Neural progenitor cell (in vitro differentiated cells): ENCODE data around the gene GP2. TPM values are rescaled to one million over a fixed set of nuclear protein-coding genes. Genes with fewer than 3 reads are reported as not detected.

ENCODE experiments used
- DNase-seq: peaks from one replicate; pipeline ENCODE4 v3.0.0-alpha.2; 2016; ENCODE audit warnings: low spot score
- H2AFZ ChIP-seq: fragments of 200-600 bp; sonication (generic); replicated peaks from 2 replicates; pipeline ENCODE4 v1.6.1; 2016; ENCODE audit warnings: antibody characterized with exemption
- H3F3A ChIP-seq: fragments of 200-600 bp; sonication (generic); 2 replicates; pipeline ENCODE4 v1.6.1; 2016; ENCODE audit warnings: antibody characterized with exemption, low read depth
- H3K27ac ChIP-seq: fragments of 200-600 bp; sonication (generic); 2 replicates; pipeline ENCODE4 v1.5.1; 2016; ENCODE audit warnings: mild to moderate bottlenecking
- H3K27me3 ChIP-seq: fragments of 200-600 bp; sonication (generic); 2 replicates; pipeline ENCODE4 v1.6.1; 2016; ENCODE audit warnings: mild to moderate bottlenecking, moderate library complexity
- H3K36me3 ChIP-seq: fragments of 200-600 bp; sonication (generic); 2 replicates; pipeline ENCODE4 v1.5.1; 2016
- H3K4me1 ChIP-seq: fragments of 200-600 bp; sonication (generic); 2 replicates; pipeline ENCODE4 v1.6.1; 2016; ENCODE audit warnings: mixed run types
- H3K4me2 ChIP-seq: fragments of 200-600 bp; sonication (generic); 2 replicates; pipeline ENCODE4 v1.6.1; 2016
- H3K4me3 ChIP-seq: fragments of 200-600 bp; sonication (generic); 2 replicates; pipeline ENCODE4 v1.5.1; 2016
- H3K79me2 ChIP-seq: fragments of 200-600 bp; sonication (generic); 2 replicates; pipeline ENCODE4 v1.6.1; 2016; ENCODE audit warnings: low read depth
- H3K9ac ChIP-seq: fragments of 200-600 bp; sonication (generic); 2 replicates; pipeline ENCODE4 v1.6.1; 2016
- H3K9me3 ChIP-seq: fragments of 200-600 bp; sonication (generic); 2 replicates; pipeline ENCODE4 v1.5.1; 2016; ENCODE audit warnings: low read depth
- H4K20me1 ChIP-seq: fragments of 200-600 bp; sonication (generic); 2 replicates; pipeline ENCODE4 v1.6.1; 2016; ENCODE audit warnings: low read depth
- H3K27ac Mint-ChIP-seq: 3 replicates; pipeline ENCODE4 v1.8.0; 2021; ENCODE audit warnings: mixed read lengths
- H3K27me3 Mint-ChIP-seq: 2 replicates; pipeline ENCODE4 v1.8.0; 2022; ENCODE audit warnings: low read depth, mild to moderate bottlenecking, inconsistent platforms, moderate library complexity, mixed read lengths; ENCODE audit not compliant: insufficient read depth
- H3K36me3 Mint-ChIP-seq: 3 replicates; pipeline ENCODE4 v1.8.0; 2021; ENCODE audit warnings: mixed read lengths
- H3K4me1 Mint-ChIP-seq: 3 replicates; pipeline ENCODE4 v1.8.0; 2021; ENCODE audit warnings: mixed read lengths
- H3K4me3 Mint-ChIP-seq: 3 replicates; pipeline ENCODE4 v1.8.0; 2021; ENCODE audit warnings: mild to moderate bottlenecking, moderate library complexity, mixed read lengths
- H3K9me3 Mint-ChIP-seq: 3 replicates; pipeline ENCODE4 v1.8.0; 2020; ENCODE audit warnings: mixed read lengths
- EZH2 ChIP-seq: fragments of 200-600 bp; sonication (generic); IDR thresholded peaks from 2 replicates; pipeline ENCODE4 v1.6.1; 2017; ENCODE audit warnings: antibody characterized with exemption, mild to moderate bottlenecking, moderate library complexity
- EZH2phosphoT487 ChIP-seq: fragments of 200-600 bp; sonication (generic); IDR thresholded peaks from 2 replicates; pipeline ENCODE4 v1.6.1; 2017; ENCODE audit warnings: antibody characterized with exemption
- total RNA-seq: library from RNA; depleted of rRNA; stranded (reverse); fragments of >200 nt; gene quantifications from 2 replicates; pipeline ENCODE4 v1.2.3, GENCODE V29; 2015; ENCODE audit warnings: low replicate concordance
- TF ChIP-seq, protein P1 (sequence below): fragments of 200-600 bp; sonication (generic); IDR thresholded peaks from 2 replicates; pipeline ENCODE4 v1.5.1; 2017; ENCODE audit warnings: antibody characterized with exemption, mild to moderate bottlenecking

Gene GP2
- total RNA-seq, 1 donor from 2014 or later = not detected

DNA sequence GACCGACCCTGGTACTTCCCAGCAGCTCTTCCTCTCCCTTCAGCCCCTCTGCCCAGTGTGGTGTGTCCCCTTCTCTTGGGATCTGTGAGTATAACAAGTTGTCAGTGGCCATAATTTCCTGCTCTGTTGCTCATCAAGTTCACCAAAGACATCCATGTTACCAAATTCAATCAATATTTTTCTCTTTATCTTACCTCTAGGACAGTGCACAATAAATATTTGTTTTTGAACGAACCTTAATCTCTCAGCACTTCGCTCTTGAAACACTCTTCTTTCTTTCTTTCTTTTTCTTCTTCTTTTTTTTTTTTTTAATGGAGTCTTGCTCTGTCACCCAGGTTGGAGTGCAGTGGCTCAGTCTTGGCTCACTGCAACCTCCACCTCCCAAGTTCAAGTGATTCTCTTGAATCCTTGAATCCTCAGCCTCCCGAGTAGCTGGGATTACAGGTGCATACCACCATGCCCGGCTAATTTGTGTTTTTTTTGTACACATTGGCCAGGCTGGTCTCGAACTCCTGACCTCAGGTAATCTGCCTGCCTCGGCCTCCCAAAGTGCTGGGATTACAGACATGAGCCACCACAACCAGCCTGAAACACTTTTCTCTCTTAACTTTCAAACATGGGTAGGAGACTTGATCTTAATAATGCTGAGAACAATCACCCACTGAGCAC, 27.9 kb upstream of the GP2 start:
- TF ChIP-seq EZH2phosphoT487 (no peak), EZH2 (no peak)
- TF ChIP-seq, protein P1, sequence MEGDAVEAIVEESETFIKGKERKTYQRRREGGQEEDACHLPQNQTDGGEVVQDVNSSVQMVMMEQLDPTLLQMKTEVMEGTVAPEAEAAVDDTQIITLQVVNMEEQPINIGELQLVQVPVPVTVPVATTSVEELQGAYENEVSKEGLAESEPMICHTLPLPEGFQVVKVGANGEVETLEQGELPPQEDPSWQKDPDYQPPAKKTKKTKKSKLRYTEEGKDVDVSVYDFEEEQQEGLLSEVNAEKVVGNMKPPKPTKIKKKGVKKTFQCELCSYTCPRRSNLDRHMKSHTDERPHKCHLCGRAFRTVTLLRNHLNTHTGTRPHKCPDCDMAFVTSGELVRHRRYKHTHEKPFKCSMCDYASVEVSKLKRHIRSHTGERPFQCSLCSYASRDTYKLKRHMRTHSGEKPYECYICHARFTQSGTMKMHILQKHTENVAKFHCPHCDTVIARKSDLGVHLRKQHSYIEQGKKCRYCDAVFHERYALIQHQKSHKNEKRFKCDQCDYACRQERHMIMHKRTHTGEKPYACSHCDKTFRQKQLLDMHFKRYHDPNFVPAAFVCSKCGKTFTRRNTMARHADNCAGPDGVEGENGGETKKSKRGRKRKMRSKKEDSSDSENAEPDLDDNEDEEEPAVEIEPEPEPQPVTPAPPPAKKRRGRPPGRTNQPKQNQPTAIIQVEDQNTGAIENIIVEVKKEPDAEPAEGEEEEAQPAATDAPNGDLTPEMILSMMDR = no peak
- DNase-seq = no peak
- Mint-ChIP-seq H3K4me3 (no peak overlapping the region), H3K27ac (no peak overlapping the region), H3K4me1 (peaks cover 7% of the 10 kb centered on the region), H3K9me3 (peaks cover 8% of the 10 kb centered on the region), H3K27me3 (peaks cover 13% of the 10 kb centered on the region), H3K36me3 (no peaks in the 10 kb centered on the region)
- H3K4me1 ChIP-seq = no peaks in the 10 kb centered on the region
- no peak overlapping the region for H3K9ac ChIP-seq
- H3K27me3 ChIP-seq = no peaks in the 10 kb centered on the region
- H3K4me2 ChIP-seq = no peak overlapping the region
- H3K79me2 ChIP-seq = no peaks in the 10 kb centered on the region
- no peaks in the 10 kb centered on the region for H4K20me1 ChIP-seq
- H3K27ac ChIP-seq = no peak overlapping the region
- H2AFZ ChIP-seq = no peak overlapping the region
- H3F3A ChIP-seq = no peaks in the 10 kb centered on the region
- no peaks in the 10 kb centered on the region for H3K36me3 ChIP-seq
- no peak overlapping the region for H3K4me3 ChIP-seq
- H3K9me3 ChIP-seq = no peaks in the 10 kb centered on the region

DNA sequence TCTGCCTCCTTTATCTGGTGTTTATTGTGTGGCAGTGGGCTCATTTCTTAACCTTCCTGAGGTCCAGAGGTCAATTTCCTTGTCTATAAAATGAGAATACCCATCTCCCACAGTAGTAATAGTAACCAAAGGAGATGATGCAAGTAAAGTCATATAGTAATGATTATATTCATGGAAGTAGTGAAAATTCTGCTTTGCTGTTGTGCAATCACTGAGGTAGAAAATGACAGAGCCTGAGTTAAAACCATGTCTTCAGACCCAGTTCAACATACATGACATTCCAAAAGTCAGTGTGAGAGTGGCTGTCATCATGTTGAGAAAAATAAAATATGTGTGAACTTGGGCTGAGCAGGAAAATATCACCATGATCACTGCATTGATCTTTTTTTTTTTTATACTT, 26.1 kb upstream of the GP2 start:
- no peak overlapping the region for H3K9ac ChIP-seq
- H3K4me1 Mint-ChIP-seq = peaks cover 7% of the 10 kb centered on the region
- no peak overlapping the region for H3K4me2 ChIP-seq
- H3K27me3 Mint-ChIP-seq = peaks cover 8% of the 10 kb centered on the region
- H3K4me1 ChIP-seq = no peaks in the 10 kb centered on the region
- H3K27ac ChIP-seq = no peak overlapping the region
- no peak overlapping the region for H2AFZ ChIP-seq
- no peaks in the 10 kb centered on the region for H3K36me3 ChIP-seq
- H3K9me3 ChIP-seq = no peaks in the 10 kb centered on the region
- no peaks in the 10 kb centered on the region for H3F3A ChIP-seq
- DNase-seq = no peak
- peaks cover 8% of the 10 kb centered on the region for H3K9me3 Mint-ChIP-seq
- H3K4me3 ChIP-seq = no peak overlapping the region
- H3K27me3 ChIP-seq = no peaks in the 10 kb centered on the region
- TF ChIP-seq EZH2 (no peak), EZH2phosphoT487 (no peak)
- TF ChIP-seq, protein P1 = no peak
- no peaks in the 10 kb centered on the region for H3K79me2 ChIP-seq
- no peak overlapping the region for H3K27ac Mint-ChIP-seq
- H4K20me1 ChIP-seq = no peaks in the 10 kb centered on the region
- no peaks in the 10 kb centered on the region for H3K36me3 Mint-ChIP-seq
- H3K4me3 Mint-ChIP-seq = no peak overlapping the region

DNA sequence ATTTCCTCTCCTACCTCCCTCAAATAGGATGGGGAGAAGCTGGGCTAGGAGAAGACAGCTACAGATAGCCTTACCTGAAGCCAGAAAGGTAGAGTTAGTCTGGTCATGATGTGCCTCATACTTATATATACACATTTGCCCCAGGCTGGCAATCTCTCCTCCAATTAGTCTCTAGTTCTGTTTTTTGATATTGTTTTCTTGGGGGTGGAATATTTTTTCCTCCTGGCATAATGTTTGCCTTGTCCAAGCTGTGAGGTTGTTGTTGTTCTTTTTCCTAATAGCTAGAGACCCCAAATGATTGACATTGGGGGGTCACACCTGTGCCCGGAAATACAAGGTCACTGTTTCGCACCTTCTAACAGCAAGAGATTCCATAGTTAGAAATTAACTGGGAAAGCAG, 25.3 kb upstream of the GP2 start, which contains the start of gene UMOD:
UMOD (minus strand) TSS at position 101 of the 400 bp plus-strand sequence. CDS start 1,978 bp downstream, outside the sequence.
- H3K27me3 ChIP-seq = no peaks in the 10 kb centered on the region
- Mint-ChIP-seq H3K36me3 (no peaks in the 10 kb centered on the region), H3K27ac (no peak within 1 kb of the TSS)

More for the DNA sequence above, 25.3 kb upstream of the GP2 start, which contains the start of gene UMOD:
- TF ChIP-seq EZH2 (no peak), EZH2phosphoT487 (no peak)
- TF ChIP-seq, protein P1 = no peak
- Histone ChIP-seq H2AFZ (no peak within 1 kb of the TSS), H3K4me3 (no peak within 1 kb of the TSS), H3K9ac (no peak within 1 kb of the TSS), H3K27ac (no peak within 1 kb of the TSS), H3K4me1 (no peaks in the 10 kb centered on the region), H3K9me3 (no peaks in the 10 kb centered on the region), H4K20me1 (no peaks in the 10 kb centered on the region), H3K36me3 (no peaks in the 10 kb centered on the region), H3K4me2 (no peak within 1 kb of the TSS), H3K79me2 (no peaks in the 10 kb centered on the region), H3F3A (no peaks in the 10 kb centered on the region)
- Mint-ChIP-seq H3K4me3 (no peak within 1 kb of the TSS), H3K9me3 (peaks cover 8% of the 10 kb centered on the region), H3K27me3 (peaks cover 6% of the 10 kb centered on the region), H3K4me1 (peaks cover 7% of the 10 kb centered on the region)
- DNase-seq = no peak
